ENCODE results near the gene GRIK2. TPM values are rescaled to one million over a fixed set of nuclear protein-coding genes. Genes with fewer than 3 reads are reported as not detected.

The GRIK2 gene
- total RNA-seq, 1 experiment from 2014 or later = 0.07 TPM

DNA sequence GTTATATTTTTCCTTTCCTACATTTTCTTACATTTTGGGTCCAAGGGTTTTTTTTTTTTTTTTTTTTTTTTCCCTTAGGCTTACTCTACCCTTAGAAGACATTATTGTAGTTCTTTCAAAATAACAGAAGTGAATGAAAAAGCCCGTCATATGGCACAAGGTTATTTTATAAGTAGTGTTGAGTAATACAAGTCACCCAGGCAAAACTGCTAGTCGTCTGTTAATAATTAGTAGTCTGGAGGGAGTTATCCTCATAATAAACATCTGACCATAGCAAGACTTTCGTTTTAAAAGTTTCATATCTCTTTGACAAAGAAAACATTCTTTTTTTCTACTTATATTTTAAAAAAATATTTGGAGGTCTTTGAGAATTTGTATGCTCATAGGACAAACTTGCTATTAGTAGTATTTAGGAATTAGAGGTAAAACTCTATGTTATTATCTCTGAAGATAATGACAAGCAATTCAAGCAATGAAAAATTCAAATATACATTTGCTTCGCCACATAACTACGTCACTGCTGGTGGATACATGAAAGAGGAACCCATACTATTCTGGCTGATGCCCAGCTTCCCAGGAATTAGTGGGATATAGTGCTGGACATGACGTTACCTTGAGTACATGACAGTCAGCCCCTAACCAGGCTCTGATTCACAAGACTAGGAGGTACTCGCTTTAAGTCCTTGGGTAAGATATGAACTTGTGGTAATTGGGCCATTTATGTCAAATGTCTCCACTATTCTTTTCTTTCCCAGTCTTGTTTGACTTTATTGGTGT is 532.8 kb downstream of the GRIK2 start:
- Histone ChIP-seq H3K27me3 (ENCODE audit: low read length) (no peaks in the 10 kb centered on the region), H3K36me3 (ENCODE audit: insufficient read depth, low read length) (no peaks in the 10 kb centered on the region), H3K4me2 (ENCODE audit: low read depth, low read length, poor library complexity, severe bottlenecking) (no peak overlapping the region), H3K27ac (ENCODE audit: low read length) (no peak overlapping the region), H3K9ac (ENCODE audit: low read length) (no peak overlapping the region), H2AFZ (ENCODE audit: low read length) (no peak overlapping the region), H3K9me3 (ENCODE audit: low read length) (no peaks in the 10 kb centered on the region), H3K4me3 (ENCODE audit: low read length) (no peak overlapping the region), H3K79me2 (ENCODE audit: low read length) (no peaks in the 10 kb centered on the region), H3K4me1 (ENCODE audit: low read length) (no peaks in the 10 kb centered on the region), H4K20me1 (ENCODE audit: insufficient read depth, low read depth, low read length) (no peaks in the 10 kb centered on the region), H3K9me2 (replicated peaks; ENCODE audit: insufficient read depth, low read length) (no peaks in the 10 kb centered on the region)
- DNase-seq = no peak

DNA sequence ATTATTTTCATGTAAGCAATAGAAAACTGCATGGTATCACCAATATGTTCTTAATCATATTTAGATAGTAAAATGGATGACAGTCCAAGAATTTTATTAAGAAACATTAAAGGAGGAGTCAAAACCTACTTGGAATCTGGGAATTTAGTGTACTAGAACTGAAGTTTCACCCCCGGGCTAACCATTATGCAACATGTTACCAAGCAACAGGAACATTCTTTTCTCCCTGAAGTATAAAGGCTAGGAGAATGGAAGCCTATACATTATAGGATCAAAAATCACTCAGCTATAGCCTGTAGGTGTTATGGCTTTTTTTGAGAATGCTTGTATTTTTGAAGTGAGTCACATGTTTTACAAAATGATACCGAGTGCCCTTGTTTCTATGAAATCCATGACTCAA is 538.3 kb downstream of the GRIK2 start:
- no peaks in the 10 kb centered on the region for H4K20me1 ChIP-seq (ENCODE audit: insufficient read depth, low read depth, low read length)
- H3K4me1 ChIP-seq (ENCODE audit: low read length) = no peaks in the 10 kb centered on the region
- DNase-seq = no peak
- H3K9me2 ChIP-seq (replicated peaks; ENCODE audit: insufficient read depth, low read length) = no peaks in the 10 kb centered on the region
- H3K9ac ChIP-seq (ENCODE audit: low read length) = no peak overlapping the region
- no peaks in the 10 kb centered on the region for H3K79me2 ChIP-seq (ENCODE audit: low read length)
- H3K27ac ChIP-seq (ENCODE audit: low read length) = no peak overlapping the region
- no peaks in the 10 kb centered on the region for H3K36me3 ChIP-seq (ENCODE audit: insufficient read depth, low read length)
- H3K9me3 ChIP-seq (ENCODE audit: low read length) = no peaks in the 10 kb centered on the region
- H3K4me2 ChIP-seq (ENCODE audit: low read depth, low read length, poor library complexity, severe bottlenecking) = no peak overlapping the region
- H3K4me3 ChIP-seq (ENCODE audit: low read length) = no peak overlapping the region
- no peaks in the 10 kb centered on the region for H3K27me3 ChIP-seq (ENCODE audit: low read length)
- H2AFZ ChIP-seq (ENCODE audit: low read length) = no peak overlapping the region

DNA sequence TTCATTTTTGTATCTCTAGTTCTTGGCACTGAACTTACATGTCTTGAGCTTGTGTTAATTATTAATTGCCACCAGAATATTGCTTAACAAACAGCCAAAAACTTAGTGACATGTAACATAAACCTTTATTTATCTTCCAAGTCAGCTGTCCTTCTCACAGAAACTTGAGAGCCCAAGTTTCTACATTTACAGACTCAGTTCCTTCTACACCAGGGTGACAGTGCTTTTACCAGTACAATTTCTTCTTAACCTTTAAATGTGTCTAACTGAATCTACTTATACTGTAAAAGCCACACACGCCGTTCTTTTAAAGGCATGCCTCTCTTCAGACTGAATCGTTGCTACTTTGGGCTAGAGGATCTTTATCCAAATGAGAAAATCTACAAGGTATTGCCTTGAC is 539.2 kb downstream of the GRIK2 start:
- H3K79me2 ChIP-seq (ENCODE audit: low read length) = no peaks in the 10 kb centered on the region
- H3K4me3 ChIP-seq (ENCODE audit: low read length) = no peak overlapping the region
- H2AFZ ChIP-seq (ENCODE audit: low read length) = no peak overlapping the region
- no peaks in the 10 kb centered on the region for H3K4me1 ChIP-seq (ENCODE audit: low read length)
- no peak for DNase-seq
- no peak overlapping the region for H3K27ac ChIP-seq (ENCODE audit: low read length)
- H3K36me3 ChIP-seq (ENCODE audit: insufficient read depth, low read length) = no peaks in the 10 kb centered on the region
- no peaks in the 10 kb centered on the region for H3K9me2 ChIP-seq (replicated peaks; ENCODE audit: insufficient read depth, low read length)
- no peak overlapping the region for H3K4me2 ChIP-seq (ENCODE audit: low read depth, low read length, poor library complexity, severe bottlenecking)
- no peaks in the 10 kb centered on the region for H4K20me1 ChIP-seq (ENCODE audit: insufficient read depth, low read depth, low read length)
- no peaks in the 10 kb centered on the region for H3K9me3 ChIP-seq (ENCODE audit: low read length)
- H3K27me3 ChIP-seq (ENCODE audit: low read length) = no peaks in the 10 kb centered on the region
- no peak overlapping the region for H3K9ac ChIP-seq (ENCODE audit: low read length)

DNA sequence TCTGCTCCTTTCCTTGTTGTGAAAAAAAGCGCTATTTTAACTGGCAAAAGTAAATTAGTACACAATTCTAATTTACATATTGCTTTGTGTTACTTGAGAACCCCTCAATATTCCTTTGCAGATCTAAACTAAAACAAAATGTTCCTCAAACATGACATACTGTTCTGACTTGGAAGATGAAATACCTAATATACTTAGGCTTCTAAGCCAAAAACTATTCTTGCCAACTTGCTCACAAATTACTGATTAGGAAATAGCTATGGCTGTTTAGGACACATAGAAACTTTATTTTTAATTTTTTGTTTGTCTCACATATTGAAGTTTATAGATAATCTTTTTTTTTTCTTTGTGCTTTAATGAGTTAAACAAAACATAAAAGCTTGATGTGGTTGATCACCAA is 542.2 kb downstream of the GRIK2 start:
- Histone ChIP-seq H3K79me2 (ENCODE audit: low read length) (no peaks in the 10 kb centered on the region), H2AFZ (ENCODE audit: low read length) (no peak overlapping the region), H3K27ac (ENCODE audit: low read length) (no peak overlapping the region), H3K4me3 (ENCODE audit: low read length) (no peak overlapping the region), H3K4me1 (ENCODE audit: low read length) (no peaks in the 10 kb centered on the region), H3K36me3 (ENCODE audit: insufficient read depth, low read length) (no peaks in the 10 kb centered on the region), H3K4me2 (ENCODE audit: low read depth, low read length, poor library complexity, severe bottlenecking) (no peak overlapping the region), H4K20me1 (ENCODE audit: insufficient read depth, low read depth, low read length) (no peaks in the 10 kb centered on the region), H3K9ac (ENCODE audit: low read length) (no peak overlapping the region), H3K9me2 (replicated peaks; ENCODE audit: insufficient read depth, low read length) (no peaks in the 10 kb centered on the region), H3K9me3 (ENCODE audit: low read length) (no peaks in the 10 kb centered on the region), H3K27me3 (ENCODE audit: low read length) (no peaks in the 10 kb centered on the region)
- no peak for DNase-seq

DNA sequence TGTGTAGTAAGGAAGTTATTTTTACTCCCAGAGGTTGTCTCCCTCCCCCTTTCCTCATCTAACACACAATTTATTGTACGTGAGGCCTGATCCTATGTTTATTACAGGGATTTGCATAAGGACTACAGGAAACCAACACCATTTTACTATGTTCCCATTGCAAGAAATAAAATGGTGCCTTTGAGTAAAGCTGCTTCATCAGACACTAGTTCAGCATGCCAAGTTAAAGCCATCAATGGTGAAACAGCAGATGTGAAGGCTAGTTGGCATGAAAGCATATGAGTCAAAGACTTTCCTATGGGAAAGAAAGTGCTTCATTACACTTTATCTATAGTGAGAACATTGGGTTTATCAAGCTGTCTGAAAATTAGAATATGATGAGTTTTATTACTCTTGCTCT is 543.0 kb downstream of the GRIK2 start:
- Histone ChIP-seq H3K79me2 (ENCODE audit: low read length) (no peaks in the 10 kb centered on the region), H2AFZ (ENCODE audit: low read length) (no peak overlapping the region), H3K9ac (ENCODE audit: low read length) (no peak overlapping the region), H3K27me3 (ENCODE audit: low read length) (no peaks in the 10 kb centered on the region), H3K4me3 (ENCODE audit: low read length) (no peak overlapping the region), H4K20me1 (ENCODE audit: insufficient read depth, low read depth, low read length) (no peaks in the 10 kb centered on the region), H3K4me1 (ENCODE audit: low read length) (no peaks in the 10 kb centered on the region), H3K9me3 (ENCODE audit: low read length) (no peaks in the 10 kb centered on the region), H3K4me2 (ENCODE audit: low read depth, low read length, poor library complexity, severe bottlenecking) (no peak overlapping the region), H3K36me3 (ENCODE audit: insufficient read depth, low read length) (no peaks in the 10 kb centered on the region), H3K9me2 (replicated peaks; ENCODE audit: insufficient read depth, low read length) (no peaks in the 10 kb centered on the region), H3K27ac (ENCODE audit: low read length) (no peak overlapping the region)
- DNase-seq = no peak

DNA sequence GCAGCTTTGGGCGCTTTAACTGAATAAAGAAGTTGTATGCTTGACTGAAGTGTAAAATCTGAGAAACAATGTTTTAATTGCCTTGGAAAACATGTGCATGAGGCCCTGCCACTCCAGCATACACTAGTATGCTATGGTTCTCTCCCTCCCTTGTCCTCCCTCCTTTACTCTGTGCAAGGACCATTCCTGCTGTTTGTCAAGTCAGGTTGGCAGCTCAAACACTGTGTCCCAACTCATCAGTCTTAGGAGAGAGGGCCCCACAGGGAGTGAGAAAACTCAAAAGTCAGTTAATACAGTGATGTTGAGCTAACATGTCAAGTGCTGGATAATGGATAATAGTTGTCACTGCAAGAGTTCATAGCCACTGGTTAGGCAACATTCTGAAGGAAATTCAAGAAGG is 543.6 kb downstream of the GRIK2 start:
- Histone ChIP-seq H3K4me2 (ENCODE audit: low read depth, low read length, poor library complexity, severe bottlenecking) (no peak overlapping the region), H3K9me2 (replicated peaks; ENCODE audit: insufficient read depth, low read length) (no peaks in the 10 kb centered on the region), H3K4me3 (ENCODE audit: low read length) (no peak overlapping the region), H3K9ac (ENCODE audit: low read length) (no peak overlapping the region), H3K36me3 (ENCODE audit: insufficient read depth, low read length) (no peaks in the 10 kb centered on the region), H3K4me1 (ENCODE audit: low read length) (no peaks in the 10 kb centered on the region), H3K9me3 (ENCODE audit: low read length) (no peaks in the 10 kb centered on the region), H4K20me1 (ENCODE audit: insufficient read depth, low read depth, low read length) (no peaks in the 10 kb centered on the region), H2AFZ (ENCODE audit: low read length) (no peak overlapping the region), H3K79me2 (ENCODE audit: low read length) (no peaks in the 10 kb centered on the region), H3K27ac (ENCODE audit: low read length) (no peak overlapping the region), H3K27me3 (ENCODE audit: low read length) (no peaks in the 10 kb centered on the region)
- DNase-seq = no peak

DNA sequence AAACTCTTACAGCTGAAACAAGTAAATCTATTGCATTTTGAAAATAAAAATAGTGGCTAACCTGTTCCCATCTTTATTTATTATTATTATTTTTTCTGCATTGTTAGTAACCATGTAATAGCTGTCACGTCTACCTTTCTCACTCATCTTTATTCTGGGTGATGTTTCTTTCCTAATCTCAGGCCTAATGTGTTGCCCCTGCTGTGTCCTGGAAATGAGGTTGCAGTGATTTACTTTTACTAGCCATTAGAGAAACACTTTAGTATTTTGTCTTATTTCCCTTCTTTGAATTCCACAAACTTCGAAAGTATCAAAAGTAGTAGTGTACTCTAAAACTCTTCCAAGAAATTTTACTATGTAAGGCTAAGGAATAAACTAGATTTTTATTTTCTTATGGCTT is 546.9 kb downstream of the GRIK2 start:
- H3K27me3 ChIP-seq (ENCODE audit: low read length) = no peaks in the 10 kb centered on the region
- no peaks in the 10 kb centered on the region for H3K79me2 ChIP-seq (ENCODE audit: low read length)
- no peak for DNase-seq
- H3K4me1 ChIP-seq (ENCODE audit: low read length) = no peaks in the 10 kb centered on the region
- H3K9me2 ChIP-seq (replicated peaks; ENCODE audit: insufficient read depth, low read length) = no peaks in the 10 kb centered on the region
- no peaks in the 10 kb centered on the region for H4K20me1 ChIP-seq (ENCODE audit: insufficient read depth, low read depth, low read length)
- H3K9me3 ChIP-seq (ENCODE audit: low read length) = no peaks in the 10 kb centered on the region
- no peaks in the 10 kb centered on the region for H3K36me3 ChIP-seq (ENCODE audit: insufficient read depth, low read length)
- no peak overlapping the region for H3K4me3 ChIP-seq (ENCODE audit: low read length)
- no peak overlapping the region for H2AFZ ChIP-seq (ENCODE audit: low read length)
- H3K4me2 ChIP-seq (ENCODE audit: low read depth, low read length, poor library complexity, severe bottlenecking) = no peak overlapping the region
- H3K9ac ChIP-seq (ENCODE audit: low read length) = no peak overlapping the region
- no peak overlapping the region for H3K27ac ChIP-seq (ENCODE audit: low read length)

DNA sequence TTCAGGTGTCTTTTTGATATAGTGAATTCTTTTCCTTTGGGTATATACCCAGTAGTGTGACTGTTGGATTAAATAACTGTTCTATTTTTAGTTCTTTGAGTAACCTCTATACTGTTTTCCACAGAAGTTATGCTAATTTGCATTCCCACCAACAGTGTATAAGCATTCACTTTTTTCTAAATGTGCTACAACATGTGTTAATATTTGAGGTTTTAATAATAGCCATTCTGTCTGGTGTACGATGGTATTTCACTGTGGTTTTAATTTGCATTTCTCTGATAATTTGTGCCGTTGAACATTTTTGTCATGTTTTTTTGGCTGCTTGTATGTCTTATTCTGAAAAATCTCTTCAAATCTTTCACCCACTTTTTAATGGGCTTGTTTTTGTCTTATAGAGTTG is 563.5 kb downstream of the GRIK2 start:
- no peak overlapping the region for H3K4me3 ChIP-seq (ENCODE audit: low read length)
- H2AFZ ChIP-seq (ENCODE audit: low read length) = no peak overlapping the region
- DNase-seq = no peak
- H3K9me3 ChIP-seq (ENCODE audit: low read length) = no peaks in the 10 kb centered on the region
- no peak overlapping the region for H3K27ac ChIP-seq (ENCODE audit: low read length)
- H4K20me1 ChIP-seq (ENCODE audit: insufficient read depth, low read depth, low read length) = no peaks in the 10 kb centered on the region
- no peaks in the 10 kb centered on the region for H3K4me1 ChIP-seq (ENCODE audit: low read length)
- no peaks in the 10 kb centered on the region for H3K36me3 ChIP-seq (ENCODE audit: insufficient read depth, low read length)
- no peaks in the 10 kb centered on the region for H3K27me3 ChIP-seq (ENCODE audit: low read length)
- H3K9me2 ChIP-seq (replicated peaks; ENCODE audit: insufficient read depth, low read length) = no peaks in the 10 kb centered on the region
- H3K4me2 ChIP-seq (ENCODE audit: low read depth, low read length, poor library complexity, severe bottlenecking) = no peak overlapping the region
- H3K79me2 ChIP-seq (ENCODE audit: low read length) = no peaks in the 10 kb centered on the region
- H3K9ac ChIP-seq (ENCODE audit: low read length) = no peak overlapping the region
